K562 (cell line): ENCODE measurements around the gene PTGIR. TPM values are rescaled to one million over a fixed set of nuclear protein-coding genes. Genes with fewer than 3 reads are reported as not detected.
A peak's percentile ranks its signal among the peaks of the same experiment; 100 is the strongest.

Experiments used
- ATAC-seq: fragments of 200-7000 bp; cut with Tn5 transposase; 3 replicates; pipeline ENCODE4 v1.9.1; 2020; ENCODE audit warnings: moderate library complexity
- BruUV-seq: library from RNA; stranded (reverse); fragments of 400-500 nt; replicated peaks from 2 replicates; lab custom pipeline; 2021; lab: Mats Ljungman, UMichigan
- CTCF ChIA-PET: fragments of 300-600 bp; formaldehyde crosslinking; extraction: SDS; loops from one replicate; lab custom pipeline; 2021; ENCODE audit warnings: low intra/inter-chr PET ratio; lab: Yijun Ruan, JAX
- POLR2A ChIA-PET: fragments of 300-600, 350-650 bp; sonication (Branson Sonifier 250); formaldehyde crosslinking; extraction: SDS; loops from one replicate; lab custom pipeline; 2021; ENCODE audit warnings: antibody characterized with exemption, inconsistent platforms; lab: Yijun Ruan, JAX
- DNase-seq, 4 experiments: peaks; one replicate each; pipeline versions ENCODE4 v3.0.0 to v3.0.0-alpha.2; 2011 to 2018; ENCODE audit warnings: low spot score in 3 of 4, mixed read lengths in 3 of 4; ENCODE audit errors: extremely low read depth in 1 of 4
- FAIRE-seq: peaks from 2 replicates; lab custom pipeline; 2011; peaks lifted over from hg19 to GRCh38; lab: Jason Lieb, UNC
- H2AFZ ChIP-seq: 2 replicates; pipeline ENCODE4 v1.6.0; 2011; ENCODE audit warnings: low read depth, low read length, control low read depth, inconsistent platforms
- H3K27ac ChIP-seq: fragments of 200-600 bp; 3 replicates; pipeline ENCODE4 v1.8.0; 2011; ENCODE audit warnings: low read depth, mild to moderate bottlenecking, control low read depth, inconsistent platforms, low read length, moderate library complexity, mixed read lengths; ENCODE audit errors: extremely low read depth
- H3K27me3 ChIP-seq, 2 experiments: fragments of 300-600 bp in 1 of 2; 2 replicates in 1 of 2; 3 replicates in 1 of 2; pipeline versions ENCODE4 v1.6.0 to v1.8.0; 2011; ENCODE audit warnings: inconsistent platforms in 2 of 2, low read length in 2 of 2, mild to moderate bottlenecking in 1 of 2, mixed read lengths in 1 of 2, moderate library complexity in 1 of 2; ENCODE audit not compliant: control insufficient read depth in 2 of 2, insufficient read depth in 2 of 2
- H3K36me3 ChIP-seq: fragments of 300-600 bp; 3 replicates; pipeline ENCODE4 v1.8.0; 2011; ENCODE audit warnings: mild to moderate bottlenecking, low read length, inconsistent platforms; ENCODE audit not compliant: control insufficient read depth, insufficient read depth
- H3K4me1 ChIP-seq, 2 experiments: fragments of 200-600 bp in 1 of 2; replicated peaks in 1 of 2; 2 replicates in 1 of 2; 3 replicates in 1 of 2; pipeline versions ENCODE4 v1.5.1 to v1.8.0; 2011; ENCODE audit warnings: inconsistent platforms in 2 of 2, low read length in 2 of 2, mild to moderate bottlenecking in 1 of 2, mixed read lengths in 1 of 2, moderate library complexity in 1 of 2; ENCODE audit not compliant: control insufficient read depth in 2 of 2, insufficient read depth in 2 of 2
- H3K4me2 ChIP-seq: 2 replicates; pipeline ENCODE4 v1.6.1; 2011; ENCODE audit warnings: low read length, control low read depth, inconsistent platforms, mixed read lengths; ENCODE audit not compliant: insufficient read depth
- H3K4me3 ChIP-seq: fragments of 200-600 bp; sonication (generic), shearing (Covaris generic); 2 replicates; pipeline ENCODE4 v1.5.1; 2016; ENCODE audit warnings: control low read depth, inconsistent platforms
- H3K79me2 ChIP-seq: fragments of 200-600 bp; 3 replicates; pipeline ENCODE4 v1.8.0; 2011; ENCODE audit warnings: low read length, inconsistent platforms; ENCODE audit not compliant: control insufficient read depth, insufficient read depth
- H3K9ac ChIP-seq, 2 experiments: 2 replicates each; pipeline versions ENCODE4 v1.6.0 to v1.6.1; 2011; ENCODE audit warnings: low read depth in 2 of 2, low read length in 2 of 2, control low read depth in 1 of 2, inconsistent platforms in 1 of 2, mild to moderate bottlenecking in 1 of 2, mixed read lengths in 1 of 2; ENCODE audit not compliant: insufficient read depth in 1 of 2
- H3K9me1 ChIP-seq: one replicate; pipeline ENCODE4 v1.6.0; 2011; ENCODE audit warnings: inconsistent platforms, mild to moderate bottlenecking, low read length, moderate library complexity; ENCODE audit not compliant: control insufficient read depth, insufficient read depth
- H3K9me3 ChIP-seq: replicated peaks from 2 replicates; pipeline ENCODE4 v1.5.1; 2011; ENCODE audit warnings: low read depth, low read length, inconsistent platforms; ENCODE audit not compliant: control insufficient read depth, insufficient read depth
- H4K20me1 ChIP-seq: replicated peaks from 2 replicates; pipeline ENCODE4 v1.6.1; 2011; ENCODE audit warnings: low read length, inconsistent platforms, mixed read lengths; ENCODE audit not compliant: control insufficient read depth, insufficient read depth
- BHLHE40 ChIP-seq: IDR thresholded peaks from 2 replicates; pipeline ENCODE4 v1.6.1; 2011; ENCODE audit warnings: low read length, improper control_type of control experiment
- CSDE1 ChIP-seq, 2 experiments: fragments of 450-650 bp; IDR thresholded peaks; 2 replicates each; pipeline ENCODE4 v1.6.1; 2016; ENCODE audit warnings: mild to moderate bottlenecking in 1 of 2
- HDAC6 ChIP-seq: IDR thresholded peaks from 2 replicates; pipeline ENCODE4 v1.6.1; 2012; ENCODE audit warnings: low read depth, mild to moderate bottlenecking, control low read depth, inconsistent platforms, low read length, moderate library complexity
- HOXB6 ChIP-seq: fragments of 250-450 bp; sonication (Bioruptor Pico); IDR thresholded peaks from 2 replicates; pipeline ENCODE4 v1.5.1; 2022; ENCODE audit warnings: mild to moderate bottlenecking, borderline replicate concordance
- MTA2 ChIP-seq: fragments of 450-650 bp; IDR thresholded peaks from 2 replicates; pipeline ENCODE4 v1.6.1; 2016; ENCODE audit warnings: low read depth
- MYNN ChIP-seq, 2 experiments: sonication (generic); formaldehyde crosslinking in 1 of 2; IDR thresholded peaks; 2 replicates each; pipeline versions ENCODE4 v1.5.0 to v1.6.1; 2016 to 2020; ENCODE audit warnings: antibody characterized with exemption in 1 of 2, missing genetic modification reagents in 1 of 2
- POLR2G ChIP-seq: fragments of 200-400 bp; formaldehyde crosslinking; IDR thresholded peaks from 2 replicates; pipeline ENCODE4 v1.6.1; 2017; ENCODE audit warnings: low read depth, mild to moderate bottlenecking, antibody characterized with exemption, low read length, moderate library complexity
- U2AF2 ChIP-seq: fragments of 200-400 bp; formaldehyde crosslinking; optimal IDR thresholded peaks from 2 replicates; pipeline ENCODE3; 2017; ENCODE audit warnings: low read depth, mild to moderate bottlenecking, low read length
- ZNF165 ChIP-seq: fragments of 250-450 bp; sonication (Bioruptor Pico); IDR thresholded peaks from 2 replicates; pipeline ENCODE4 v1.4.0; 2020; ENCODE audit warnings: borderline replicate concordance
- ZNF717 ChIP-seq: fragments of 250-450 bp; sonication (Bioruptor Pico); IDR thresholded peaks from 2 replicates; pipeline ENCODE4 v1.5.0; 2021
- ZNF75A ChIP-seq: fragments of 450-650 bp; formaldehyde crosslinking; IDR thresholded peaks from 2 replicates; pipeline ENCODE4 v1.4.0; 2020; ENCODE audit warnings: mild to moderate bottlenecking
- WGBS: fragments of 100-300 bp; shearing (Covaris generic); methylation state at CpG from one replicate; pipeline ENCODE4 v1.1.6; 2016; ENCODE audit warnings: low coverage, mixed read lengths; ENCODE audit not compliant: insufficient coverage; ENCODE audit errors: missing lambda C conversion rate; 5-methylcytosine and 5-hydroxymethylcytosine counted together
- in situ Hi-C: fragments of 300-500 bp; cut with MboI; formaldehyde crosslinking; loops from 4 replicates; pipeline ENCODE4 v1.15.0; 2018; ENCODE audit warnings: inconsistent platforms, mixed read lengths
- intact Hi-C: fragments of 100-400 bp; cut with micrococcal nuclease; formaldehyde crosslinking; loops from 2 replicates; pipeline ENCODE4 v1.14.2; 2022
- polyA plus RNA-seq, 8 experiments: library from polyadenylated mRNA; depleted of rRNA in 4 of 8; stranded (reverse) in 5 of 8; unstranded in 3 of 8; fragments of >200 nt; fragmentation: Nextera tagmentation in 2 of 8; fragmentation: Illumina TruSeq in 1 of 8; extraction: Ambion mirVana in 2 of 8; extraction: Trizol in 1 of 8; gene quantifications; 2 replicates each; pipeline versions ENCODE4 v1.2.1 to v1.2.3, GENCODE V29; 2011 to 2014; ENCODE audit warnings: inconsistent platforms in 1 of 8, missing spikeins in 1 of 8
- total RNA-seq, 7 experiments: library from RNA; depleted of rRNA in 6 of 7; stranded (reverse); fragments of >200 nt in 6 of 7; fragmentation: Illumina TruSeq in 2 of 7; extraction: Trizol in 2 of 7; gene quantifications; 2 replicates each; pipeline versions ENCODE4 v1.2.1 to v1.2.3, GENCODE V29; 2011 to 2021; ENCODE audit warnings: low replicate concordance in 1 of 7
- TF ChIP-seq, protein P1 (sequence below): sonication (generic); formaldehyde crosslinking; IDR thresholded peaks from 2 replicates; pipeline ENCODE4 v1.8.1; 2023; ENCODE audit warnings: missing genetic modification reagents, mild to moderate bottlenecking, borderline replicate concordance
- TF ChIP-seq, protein P2 (sequence below), 2 experiments: fragments of 450-650 bp in 1 of 2; sonication (generic) in 1 of 2; formaldehyde crosslinking; conservative IDR thresholded peaks; 2 replicates each; pipeline versions ENCODE4 v1.4.0 to v1.8.1; 2020 to 2022; ENCODE audit warnings: mild to moderate bottlenecking in 1 of 2, missing genetic modification reagents in 1 of 2
- TF ChIP-seq, protein P3 (sequence below): fragments of 450-650 bp; formaldehyde crosslinking; IDR thresholded peaks from 2 replicates; pipeline ENCODE4 v1.4.0; 2020; ENCODE audit warnings: mild to moderate bottlenecking, moderate library complexity

The PTGIR gene
- total and polyA plus RNA-seq, 9 of the 15 experiments (the other 6 are each of a cell fraction or from before 2014, with no cell fraction given): 0.11 to 3.4 (median 1.1) TPM; not detected in 1

DNA sequence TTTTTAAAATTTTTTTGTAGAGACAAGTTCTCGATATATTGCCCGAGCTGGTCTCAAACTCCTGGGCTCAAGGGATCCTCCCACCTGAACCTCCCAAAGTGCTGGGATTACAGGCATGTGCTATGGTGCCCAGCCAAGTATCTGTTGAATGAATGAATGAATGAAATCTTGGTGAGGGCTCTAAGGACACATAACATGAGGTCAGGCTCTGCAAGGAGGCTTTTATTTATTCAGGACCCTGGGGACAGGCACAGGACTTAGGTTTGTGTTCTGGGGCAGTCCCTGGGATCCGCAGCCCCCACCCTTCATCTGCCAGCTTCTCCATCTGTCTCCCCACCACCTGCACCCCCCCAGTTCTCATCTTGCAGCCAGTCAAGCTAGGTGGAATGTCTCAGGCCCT, 4.6 kb downstream of the PTGIR start:
- H3K27ac ChIP-seq: no peak overlapping the region
- H3K4me3 ChIP-seq: no peak overlapping the region
- no TSS peak for BruUV-seq

More for the DNA sequence above, 4.6 kb downstream of the PTGIR start:
- H2AFZ ChIP-seq: no peak overlapping the region
- no peak for FAIRE-seq
- CTCF ChIA-PET: no interaction called here
- no peak for ATAC-seq
- no peak overlapping the region for H3K4me2 ChIP-seq
- H3K36me3 ChIP-seq: no peaks in the 10 kb centered on the region
- peak overlapping the region in 1 of 2 experiments; percentile 48; a peak in 1 of 4 replicates for H3K9ac ChIP-seq
- no peaks in the 10 kb centered on the region for H3K9me1 ChIP-seq
- no peak for DNase-seq
- H4K20me1 ChIP-seq: no peaks in the 10 kb centered on the region
- intact Hi-C loops (no loop called here), in situ Hi-C loops (no loop called here)
- H3K4me1 ChIP-seq: peaks cover 49 to 51% of the 10 kb centered on the region in 2 experiments
- WGBS: 86% methylated on average over 3 of the region's 3 CpGs
- TF ChIP-seq U2AF2 (no peak), POLR2G (no peak), ZNF717 (CRISPR knock-in tag) (no peak), CSDE1 (IDR thresholded peaks at IDR 0.05) (no peak), ZNF75A (no peak), HDAC6 (no peak), BHLHE40 (no peak), ZNF165 (no peak), MYNN (IDR thresholded peaks at IDR 0.05) (no peak), MYNN (CRISPR knock-in tag; IDR thresholded peaks at IDR 0.05) (no peak), HOXB6 (CRISPR knock-in tag) (no peak), MTA2 (no peak)
- TF ChIP-seq, protein P1, sequence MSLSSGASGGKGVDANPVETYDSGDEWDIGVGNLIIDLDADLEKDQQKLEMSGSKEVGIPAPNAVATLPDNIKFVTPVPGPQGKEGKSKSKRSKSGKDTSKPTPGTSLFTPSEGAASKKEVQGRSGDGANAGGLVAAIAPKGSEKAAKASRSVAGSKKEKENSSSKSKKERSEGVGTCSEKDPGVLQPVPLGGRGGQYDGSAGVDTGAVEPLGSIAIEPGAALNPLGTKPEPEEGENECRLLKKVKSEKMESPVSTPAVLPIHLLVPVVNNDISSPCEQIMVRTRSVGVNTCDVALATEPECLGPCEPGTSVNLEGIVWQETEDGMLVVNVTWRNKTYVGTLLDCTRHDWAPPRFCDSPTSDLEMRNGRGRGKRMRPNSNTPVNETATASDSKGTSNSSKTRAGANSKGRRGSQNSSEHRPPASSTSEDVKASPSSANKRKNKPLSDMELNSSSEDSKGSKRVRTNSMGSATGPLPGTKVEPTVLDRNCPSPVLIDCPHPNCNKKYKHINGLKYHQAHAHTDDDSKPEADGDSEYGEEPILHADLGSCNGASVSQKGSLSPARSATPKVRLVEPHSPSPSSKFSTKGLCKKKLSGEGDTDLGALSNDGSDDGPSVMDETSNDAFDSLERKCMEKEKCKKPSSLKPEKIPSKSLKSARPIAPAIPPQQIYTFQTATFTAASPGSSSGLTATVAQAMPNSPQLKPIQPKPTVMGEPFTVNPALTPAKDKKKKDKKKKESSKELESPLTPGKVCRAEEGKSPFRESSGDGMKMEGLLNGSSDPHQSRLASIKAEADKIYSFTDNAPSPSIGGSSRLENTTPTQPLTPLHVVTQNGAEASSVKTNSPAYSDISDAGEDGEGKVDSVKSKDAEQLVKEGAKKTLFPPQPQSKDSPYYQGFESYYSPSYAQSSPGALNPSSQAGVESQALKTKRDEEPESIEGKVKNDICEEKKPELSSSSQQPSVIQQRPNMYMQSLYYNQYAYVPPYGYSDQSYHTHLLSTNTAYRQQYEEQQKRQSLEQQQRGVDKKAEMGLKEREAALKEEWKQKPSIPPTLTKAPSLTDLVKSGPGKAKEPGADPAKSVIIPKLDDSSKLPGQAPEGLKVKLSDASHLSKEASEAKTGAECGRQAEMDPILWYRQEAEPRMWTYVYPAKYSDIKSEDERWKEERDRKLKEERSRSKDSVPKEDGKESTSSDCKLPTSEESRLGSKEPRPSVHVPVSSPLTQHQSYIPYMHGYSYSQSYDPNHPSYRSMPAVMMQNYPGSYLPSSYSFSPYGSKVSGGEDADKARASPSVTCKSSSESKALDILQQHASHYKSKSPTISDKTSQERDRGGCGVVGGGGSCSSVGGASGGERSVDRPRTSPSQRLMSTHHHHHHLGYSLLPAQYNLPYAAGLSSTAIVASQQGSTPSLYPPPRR: no peak
- TF ChIP-seq, protein P2, sequence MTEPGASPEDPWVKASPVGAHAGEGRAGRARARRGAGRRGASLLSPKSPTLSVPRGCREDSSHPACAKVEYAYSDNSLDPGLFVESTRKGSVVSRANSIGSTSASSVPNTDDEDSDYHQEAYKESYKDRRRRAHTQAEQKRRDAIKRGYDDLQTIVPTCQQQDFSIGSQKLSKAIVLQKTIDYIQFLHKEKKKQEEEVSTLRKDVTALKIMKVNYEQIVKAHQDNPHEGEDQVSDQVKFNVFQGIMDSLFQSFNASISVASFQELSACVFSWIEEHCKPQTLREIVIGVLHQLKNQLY (CRISPR knock-in tag; conservative IDR thresholded peaks at IDR 0.05): no peak
- TF ChIP-seq, protein P3, sequence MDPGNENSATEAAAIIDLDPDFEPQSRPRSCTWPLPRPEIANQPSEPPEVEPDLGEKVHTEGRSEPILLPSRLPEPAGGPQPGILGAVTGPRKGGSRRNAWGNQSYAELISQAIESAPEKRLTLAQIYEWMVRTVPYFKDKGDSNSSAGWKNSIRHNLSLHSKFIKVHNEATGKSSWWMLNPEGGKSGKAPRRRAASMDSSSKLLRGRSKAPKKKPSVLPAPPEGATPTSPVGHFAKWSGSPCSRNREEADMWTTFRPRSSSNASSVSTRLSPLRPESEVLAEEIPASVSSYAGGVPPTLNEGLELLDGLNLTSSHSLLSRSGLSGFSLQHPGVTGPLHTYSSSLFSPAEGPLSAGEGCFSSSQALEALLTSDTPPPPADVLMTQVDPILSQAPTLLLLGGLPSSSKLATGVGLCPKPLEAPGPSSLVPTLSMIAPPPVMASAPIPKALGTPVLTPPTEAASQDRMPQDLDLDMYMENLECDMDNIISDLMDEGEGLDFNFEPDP: no peak
- TF ChIP-seq, all 486 proteins: peak for 0
- no peaks in the 10 kb centered on the region for H3K9me3 ChIP-seq
- no peaks in the 10 kb centered on the region for H3K27me3 ChIP-seq
- no peaks in the 10 kb centered on the region for H3K79me2 ChIP-seq
- POLR2A ChIA-PET: interaction anchor here (1.6 kb wide), 1 partner anchor 9 kb away, joined by 8 read pairs; no protein-coding TSS in a partner anchor
